Esophagus squamous epithelium (tissue), 4 donors: ENCODE data around the gene IFIT3.

Experiments
- POLR2A ChIP-seq, 4 donors: fragments of 450-650 bp; IDR thresholded peaks; one replicate each; pipeline ENCODE4 v1.6.1; 2017; ENCODE audit warnings: antibody characterized with exemption in 4 of 4, mild to moderate bottlenecking in 4 of 4, moderate library complexity in 3 of 4
- TF ChIP-seq, protein P1 (sequence below), 6 experiments: fragments of 450-650 bp in 4 of 6; fragments of 200-600 bp in 2 of 6; sonication (generic) in 2 of 6; IDR thresholded peaks; one replicate each; pipeline ENCODE4 v1.5.1; 2016 to 2019; ENCODE audit warnings: antibody characterized with exemption in 6 of 6, mild to moderate bottlenecking in 4 of 6, moderate library complexity in 4 of 6

DNA sequence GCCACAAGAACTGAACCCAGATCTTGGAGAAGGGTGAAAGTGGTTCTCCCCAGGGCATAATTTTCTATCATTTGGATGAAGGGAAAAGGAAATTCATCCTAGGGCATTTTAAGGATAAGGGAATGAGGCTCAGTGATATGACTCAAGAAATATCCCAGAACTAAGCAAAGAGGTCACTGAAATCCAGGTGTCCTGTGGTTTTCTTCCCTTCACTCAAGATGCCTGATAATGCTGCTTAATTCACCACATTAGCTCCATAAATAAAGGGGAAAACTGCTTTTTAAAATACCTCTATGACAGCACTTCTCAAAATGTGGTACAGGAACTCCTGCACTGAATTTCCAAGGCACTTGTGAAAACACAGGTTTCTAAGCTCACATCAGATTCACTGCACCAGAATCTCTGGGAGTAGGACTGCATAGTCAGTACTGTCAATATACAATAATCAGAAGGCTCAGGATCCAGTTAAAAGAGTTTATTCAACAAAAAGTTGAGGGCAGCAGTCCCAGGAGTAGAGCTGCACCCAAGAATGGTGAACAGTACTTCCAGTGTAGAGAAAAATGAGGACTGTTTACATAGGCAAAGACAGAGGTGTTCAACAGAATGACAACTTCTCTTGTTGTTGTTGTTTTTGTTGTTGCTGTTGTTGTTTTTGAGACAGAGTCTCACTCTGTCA, 2.9 kb downstream of the IFIT3 start:
- TF ChIP-seq POLR2A (IDR thresholded peaks at IDR 0.05) = no peak
- TF ChIP-seq, protein P1, sequence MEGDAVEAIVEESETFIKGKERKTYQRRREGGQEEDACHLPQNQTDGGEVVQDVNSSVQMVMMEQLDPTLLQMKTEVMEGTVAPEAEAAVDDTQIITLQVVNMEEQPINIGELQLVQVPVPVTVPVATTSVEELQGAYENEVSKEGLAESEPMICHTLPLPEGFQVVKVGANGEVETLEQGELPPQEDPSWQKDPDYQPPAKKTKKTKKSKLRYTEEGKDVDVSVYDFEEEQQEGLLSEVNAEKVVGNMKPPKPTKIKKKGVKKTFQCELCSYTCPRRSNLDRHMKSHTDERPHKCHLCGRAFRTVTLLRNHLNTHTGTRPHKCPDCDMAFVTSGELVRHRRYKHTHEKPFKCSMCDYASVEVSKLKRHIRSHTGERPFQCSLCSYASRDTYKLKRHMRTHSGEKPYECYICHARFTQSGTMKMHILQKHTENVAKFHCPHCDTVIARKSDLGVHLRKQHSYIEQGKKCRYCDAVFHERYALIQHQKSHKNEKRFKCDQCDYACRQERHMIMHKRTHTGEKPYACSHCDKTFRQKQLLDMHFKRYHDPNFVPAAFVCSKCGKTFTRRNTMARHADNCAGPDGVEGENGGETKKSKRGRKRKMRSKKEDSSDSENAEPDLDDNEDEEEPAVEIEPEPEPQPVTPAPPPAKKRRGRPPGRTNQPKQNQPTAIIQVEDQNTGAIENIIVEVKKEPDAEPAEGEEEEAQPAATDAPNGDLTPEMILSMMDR (IDR thresholded peaks at IDR 0.05) = no peak
